ENCODE results near the gene ANKRD55. TPM values are rescaled to one million over a fixed set of nuclear protein-coding genes. Genes with fewer than 3 reads are reported as not detected.
"Not testable (repeated sequence)": the region's sequence is repeated elsewhere in the genome, so short reads cannot be mapped to it uniquely, and the experiment has no call there.

ANKRD55 gene
- total and polyA plus RNA-seq, 2 donors (not counting 1 experiment from before 2014, with no cell fraction given) = 0.07 TPM; not detected in 1

DNA sequence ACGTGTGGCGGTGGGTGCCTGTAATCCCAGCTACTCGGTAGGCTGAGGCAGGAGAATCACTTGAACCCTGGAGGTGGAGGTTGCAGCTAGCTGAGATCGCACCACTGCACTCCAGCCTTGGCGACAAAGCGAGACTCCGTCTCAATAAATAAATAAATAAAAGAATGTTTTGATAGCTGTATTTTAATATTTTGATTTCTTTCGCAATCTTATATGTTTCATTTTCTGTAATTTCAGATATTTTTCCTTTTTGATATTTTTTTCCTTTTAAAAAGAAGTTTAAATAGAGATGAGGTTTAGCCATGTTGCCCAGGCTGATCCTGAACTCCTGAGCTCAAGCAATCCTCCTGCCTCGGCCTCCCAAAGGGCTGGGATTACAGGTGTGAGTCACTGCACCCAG is 82.4 kb downstream of the ANKRD55 start:
- H3K27ac Mint-ChIP-seq = not testable (repeated sequence)

DNA sequence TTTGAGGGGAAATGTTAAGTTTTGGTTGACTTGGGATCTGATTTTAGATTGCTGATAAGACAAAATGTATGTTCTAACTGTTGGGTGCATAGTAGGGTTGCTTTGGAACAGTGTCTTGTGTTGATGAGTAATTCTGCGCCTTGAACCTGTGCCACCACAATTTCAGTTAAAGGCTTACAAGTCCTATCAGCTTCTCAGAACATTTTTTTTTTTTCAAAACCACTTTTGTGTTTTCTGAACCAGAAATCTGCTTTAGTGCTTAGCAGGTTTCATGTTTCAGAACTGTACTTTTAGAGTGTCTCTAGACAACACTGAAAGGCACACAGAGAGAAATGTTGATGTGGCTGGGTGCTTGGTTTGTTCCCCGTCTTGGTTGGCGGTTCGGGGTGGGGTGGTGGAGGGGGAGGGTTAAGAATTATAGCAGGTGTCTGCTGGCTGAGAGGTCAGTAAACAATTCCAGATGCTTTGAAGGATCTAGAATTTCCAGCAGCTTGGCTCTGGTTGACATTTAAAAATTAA is 84.6 kb downstream of the ANKRD55 start:
- Histone ChIP-seq H3K79me2 (ENCODE audit: control insufficient read depth, insufficient read depth, low read length) (no peaks in the 10 kb centered on the region), H3K9me3 (ENCODE audit: control extremely low read depth in 1 of 3, control insufficient read depth in 2 of 3, insufficient read depth in 1 of 3, low read length in 2 of 3) (no peaks in the 10 kb centered on the region), H3K36me3 (replicated peaks in 1 of 2; ENCODE audit: control extremely low read depth in 1 of 2, control insufficient read depth in 1 of 2, extremely low read depth in 1 of 2, insufficient read depth in 2 of 2, low read length in 1 of 2) (no peaks in the 10 kb centered on the region), H2AFZ (ENCODE audit: insufficient read depth, low read depth, low read length, poor library complexity, severe bottlenecking) (no peak overlapping the region), H3K4me3 (ENCODE audit: control extremely low read depth in 1 of 5, extremely low read depth in 1 of 5, insufficient read depth in 1 of 5, low read depth in 2 of 5, low read length in 4 of 5) (no peak overlapping the region), H3K4me2 (replicated peaks; ENCODE audit: low read depth, low read length, poor library complexity, severe bottlenecking) (no peak overlapping the region), H4K20me1 (ENCODE audit: control insufficient read depth, insufficient read depth, low read length, poor library complexity, severe bottlenecking) (no peaks in the 10 kb centered on the region), H3K4me1 (ENCODE audit: control insufficient read depth in 2 of 2, insufficient read depth in 2 of 2, low read length in 2 of 2) (peaks cover 4 to 5% of the 10 kb centered on the region in 2 donors), H3K27me3 (replicated peaks in 1 of 4; ENCODE audit: control extremely low read depth in 1 of 4, control insufficient read depth in 3 of 4, insufficient read depth in 4 of 4, low read length in 3 of 4) (no peaks in the 10 kb centered on the region), H3K9ac (ENCODE audit: low read length) (no peak overlapping the region), H3K27ac (ENCODE audit: low read length in 2 of 2) (no peak overlapping the region)
- H3K4me3 Mint-ChIP-seq = no peak overlapping the region
- DNase-seq = no peak
- no peak for TF ChIP-seq EZH2 (IDR thresholded peaks at IDR 0.05; ENCODE audit: borderline replicate concordance, insufficient read depth, low read depth, low read length, poor library complexity, severe bottlenecking)
- TF ChIP-seq, protein P1, sequence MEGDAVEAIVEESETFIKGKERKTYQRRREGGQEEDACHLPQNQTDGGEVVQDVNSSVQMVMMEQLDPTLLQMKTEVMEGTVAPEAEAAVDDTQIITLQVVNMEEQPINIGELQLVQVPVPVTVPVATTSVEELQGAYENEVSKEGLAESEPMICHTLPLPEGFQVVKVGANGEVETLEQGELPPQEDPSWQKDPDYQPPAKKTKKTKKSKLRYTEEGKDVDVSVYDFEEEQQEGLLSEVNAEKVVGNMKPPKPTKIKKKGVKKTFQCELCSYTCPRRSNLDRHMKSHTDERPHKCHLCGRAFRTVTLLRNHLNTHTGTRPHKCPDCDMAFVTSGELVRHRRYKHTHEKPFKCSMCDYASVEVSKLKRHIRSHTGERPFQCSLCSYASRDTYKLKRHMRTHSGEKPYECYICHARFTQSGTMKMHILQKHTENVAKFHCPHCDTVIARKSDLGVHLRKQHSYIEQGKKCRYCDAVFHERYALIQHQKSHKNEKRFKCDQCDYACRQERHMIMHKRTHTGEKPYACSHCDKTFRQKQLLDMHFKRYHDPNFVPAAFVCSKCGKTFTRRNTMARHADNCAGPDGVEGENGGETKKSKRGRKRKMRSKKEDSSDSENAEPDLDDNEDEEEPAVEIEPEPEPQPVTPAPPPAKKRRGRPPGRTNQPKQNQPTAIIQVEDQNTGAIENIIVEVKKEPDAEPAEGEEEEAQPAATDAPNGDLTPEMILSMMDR (IDR thresholded peaks at IDR 0.05) = no peak
- peaks cover 12% of the 10 kb centered on the region for H3K27me3 Mint-ChIP-seq
- no peaks in the 10 kb centered on the region for H3K9me3 Mint-ChIP-seq (ENCODE audit: insufficient read depth)
- 0% methylated on average over 3 of the region's 4 CpGs for WGBS (ENCODE audit: insufficient coverage)
- no peaks in the 10 kb centered on the region for H3K4me1 Mint-ChIP-seq
- intact Hi-C loops (cut with micrococcal nuclease) = no loop called here
- ChIA-PET POLR2A (no interaction called here), CTCF (no interaction called here)
- no peak for ATAC-seq (ENCODE audit: low read depth)
- H3K27ac Mint-ChIP-seq = no peak overlapping the region

More for the DNA sequence above, 82.4 kb downstream of the ANKRD55 start:
- H4K20me1 ChIP-seq (ENCODE audit: control insufficient read depth, insufficient read depth, low read length, poor library complexity, severe bottlenecking); H2AFZ ChIP-seq (ENCODE audit: insufficient read depth, low read depth, low read length, poor library complexity, severe bottlenecking); H3K36me3 ChIP-seq (replicated peaks in 1 of 2; ENCODE audit: control extremely low read depth in 1 of 2, control insufficient read depth in 1 of 2, extremely low read depth in 1 of 2, insufficient read depth in 2 of 2, low read length in 1 of 2); DNase-seq; H3K4me1 Mint-ChIP-seq; ATAC-seq (ENCODE audit: low read depth); intact Hi-C loops (cut with micrococcal nuclease); POLR2A ChIA-PET; H3K27me3 ChIP-seq (replicated peaks in 1 of 4; ENCODE audit: control extremely low read depth in 1 of 4, control insufficient read depth in 3 of 4, insufficient read depth in 4 of 4, low read length in 3 of 4); H3K9me3 Mint-ChIP-seq (ENCODE audit: insufficient read depth); H3K4me1 ChIP-seq (ENCODE audit: control insufficient read depth in 2 of 2, insufficient read depth in 2 of 2, low read length in 2 of 2); H3K4me3 ChIP-seq (ENCODE audit: control extremely low read depth in 1 of 5, extremely low read depth in 1 of 5, insufficient read depth in 1 of 5, low read depth in 2 of 5, low read length in 4 of 5); H3K4me2 ChIP-seq (replicated peaks; ENCODE audit: low read depth, low read length, poor library complexity, severe bottlenecking); H3K79me2 ChIP-seq (ENCODE audit: control insufficient read depth, insufficient read depth, low read length); H3K27me3 Mint-ChIP-seq; H3K27ac ChIP-seq (ENCODE audit: low read length in 2 of 2); H3K4me3 Mint-ChIP-seq; H3K9ac ChIP-seq (ENCODE audit: low read length); H3K9me3 ChIP-seq (ENCODE audit: control extremely low read depth in 1 of 3, control insufficient read depth in 2 of 3, insufficient read depth in 1 of 3, low read length in 2 of 3); CTCF ChIA-PET: not testable (repeated sequence)
- WGBS (ENCODE audit: insufficient coverage) = 100% methylated on average over 4 of the region's 9 CpGs

Measured in B cell (primary cell).